Embryonic facial prominence (tissue), 1 donor: Measurements from ENCODE around the gene ARHGEF5.

Source experiments
- DNase-seq: peaks from one replicate; pipeline ENCODE4 v3.0.0-alpha.2; 2016; ENCODE audit errors: extremely low spot score

ARHGEF5 gene

DNA sequence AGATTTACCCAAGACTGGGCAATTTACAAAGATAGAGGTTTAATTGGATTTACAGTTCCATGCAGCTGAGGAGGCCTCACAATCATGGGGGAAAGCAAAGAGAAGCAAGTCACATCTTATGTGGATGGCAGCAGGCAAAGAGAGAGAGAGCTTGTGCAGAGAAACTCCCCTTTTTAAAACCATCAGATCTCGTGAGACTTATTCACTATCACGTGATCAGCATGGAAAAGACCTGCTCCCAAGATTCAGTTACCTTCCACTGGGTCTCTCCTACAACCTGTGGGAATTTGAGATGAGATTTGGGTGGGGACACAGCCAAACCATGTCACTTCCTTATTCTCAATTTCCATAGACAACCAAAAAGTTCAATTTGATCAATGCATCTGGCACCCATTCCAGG is 73.2 kb downstream of the ARHGEF5 start:
- DNase-seq = no peak
